HepG2 (cell line): Measurements from ENCODE around the gene RTN3. TPM values are rescaled to one million over a fixed set of nuclear protein-coding genes. Genes with fewer than 3 reads are reported as not detected.
A peak's percentile ranks its signal among the peaks of the same experiment; 100 is the strongest.

Experiments
- GTF2F1 ChIP-seq: fragments of 150-350 bp; IDR thresholded peaks from 2 replicates; pipeline ENCODE4 v1.6.1; 2014; ENCODE audit warnings: low read length
- HOXD1 ChIP-seq: sonication (generic); formaldehyde crosslinking; IDR thresholded peaks from 2 replicates; pipeline ENCODE4 v1.5.0; 2020; ENCODE audit warnings: missing genetic modification reagents
- JUND ChIP-seq: sonication (generic); formaldehyde crosslinking; IDR thresholded peaks from 2 replicates; pipeline ENCODE4 v1.8.0; 2022; ENCODE audit warnings: mild to moderate bottlenecking, missing genetic modification reagents
- KDM4B ChIP-seq: sonication (generic); formaldehyde crosslinking; IDR thresholded peaks from 2 replicates; pipeline ENCODE4 v1.4.0; 2020; ENCODE audit warnings: missing genetic modification reagents
- MTA3 ChIP-seq: sonication (generic); formaldehyde crosslinking; IDR thresholded peaks from 2 replicates; pipeline ENCODE4 v1.4.0; 2020; ENCODE audit warnings: missing genetic modification reagents
- NFIC ChIP-seq: IDR thresholded peaks from 2 replicates; pipeline ENCODE4 v1.6.1; 2012; ENCODE audit warnings: mild to moderate bottlenecking, low read length, inconsistent platforms
- PAWR ChIP-seq: sonication (generic); formaldehyde crosslinking; IDR thresholded peaks from 2 replicates; pipeline ENCODE4 v1.4.0; 2020; ENCODE audit warnings: missing genetic modification reagents, mild to moderate bottlenecking, borderline replicate concordance
- PLRG1 ChIP-seq: fragments of 450-650 bp; conservative IDR thresholded peaks from 2 replicates; pipeline ENCODE4 v1.6.1; 2016
- REL ChIP-seq: sonication (generic); formaldehyde crosslinking; conservative IDR thresholded peaks from 2 replicates; pipeline ENCODE4 v1.8.0; 2022; ENCODE audit warnings: mild to moderate bottlenecking, missing genetic modification reagents, moderate library complexity
- TGIF2 ChIP-seq: IDR thresholded peaks from 2 replicates; pipeline ENCODE4 v1.6.1; 2016; ENCODE audit warnings: control low read depth, missing compliant biosample characterization
- U2AF2 ChIP-seq: fragments of 200-400 bp; formaldehyde crosslinking; IDR thresholded peaks from 2 replicates; pipeline ENCODE4 v1.6.1; 2017; ENCODE audit warnings: low read depth, mild to moderate bottlenecking, low read length
- ZBTB3 ChIP-seq: sonication (generic); formaldehyde crosslinking; IDR thresholded peaks from 2 replicates; pipeline ENCODE4 v1.4.0; 2020; ENCODE audit warnings: low read depth, mild to moderate bottlenecking, moderate library complexity, missing genetic modification reagents, borderline replicate concordance
- ZMYM3 ChIP-seq: sonication (generic); formaldehyde crosslinking; IDR thresholded peaks from 2 replicates; pipeline ENCODE4 v1.5.1; 2020; ENCODE audit warnings: mild to moderate bottlenecking, missing genetic modification reagents
- ZNF101 ChIP-seq: sonication (generic); formaldehyde crosslinking; IDR thresholded peaks from 2 replicates; pipeline ENCODE4 v1.4.0; 2020; ENCODE audit warnings: mild to moderate bottlenecking, low read depth, missing genetic modification reagents, borderline replicate concordance
- ZNF432 ChIP-seq: sonication (generic); formaldehyde crosslinking; IDR thresholded peaks from 2 replicates; pipeline ENCODE4 v1.5.0; 2020; ENCODE audit warnings: missing genetic modification reagents, mild to moderate bottlenecking, borderline replicate concordance
- ZNF737 ChIP-seq: sonication (generic); formaldehyde crosslinking; IDR thresholded peaks from 2 replicates; pipeline ENCODE4 v1.5.0; 2020; ENCODE audit warnings: missing genetic modification reagents, mild to moderate bottlenecking, borderline replicate concordance
- ZNF746 ChIP-seq: sonication (generic); formaldehyde crosslinking; IDR thresholded peaks from 2 replicates; pipeline ENCODE4 v1.8.0; 2022; ENCODE audit warnings: mild to moderate bottlenecking, missing genetic modification reagents
- ZSCAN30 ChIP-seq: sonication (generic); formaldehyde crosslinking; IDR thresholded peaks from 2 replicates; pipeline ENCODE4 v1.5.0; 2020; ENCODE audit warnings: mild to moderate bottlenecking, missing genetic modification reagents
- ZZZ3 ChIP-seq: sonication (generic); formaldehyde crosslinking; IDR thresholded peaks from 2 replicates; pipeline ENCODE4 v1.4.0; 2020; ENCODE audit warnings: missing genetic modification reagents, mild to moderate bottlenecking, borderline replicate concordance
- polyA plus RNA-seq, 8 experiments: library from polyadenylated mRNA; depleted of rRNA in 3 of 8; stranded (reverse) in 7 of 8; unstranded in 1 of 8; fragments of >200 nt; fragmentation: Illumina TruSeq in 4 of 8; extraction: Trizol in 4 of 8; gene quantifications; 2 replicates each; pipeline versions ENCODE4 v1.2.1 to v1.2.3, GENCODE V29; 2011 to 2016; ENCODE audit warnings: low read depth in 4 of 8, missing spikeins in 1 of 8, mixed read lengths in 1 of 8; ENCODE audit not compliant: insufficient read depth in 1 of 8
- total RNA-seq, 5 experiments: library from RNA; depleted of rRNA; stranded (reverse); fragments of >200 nt; fragmentation: Illumina TruSeq; extraction: Trizol; gene quantifications; 2 replicates each; pipeline ENCODE4 v1.2.3, GENCODE V29; 2016; ENCODE audit warnings: low read depth in 1 of 5
- TF ChIP-seq, protein P1 (sequence below): sonication (generic); formaldehyde crosslinking; IDR thresholded peaks from 2 replicates; pipeline ENCODE4 v1.8.1; 2023; ENCODE audit warnings: mild to moderate bottlenecking, missing genetic modification reagents
- TF ChIP-seq, protein P2 (sequence below): sonication (generic); formaldehyde crosslinking; IDR thresholded peaks from 2 replicates; pipeline ENCODE4 v1.4.0; 2020; ENCODE audit warnings: mild to moderate bottlenecking, missing genetic modification reagents
- TF ChIP-seq, protein P3 (sequence below): sonication (generic); formaldehyde crosslinking; IDR thresholded peaks from 2 replicates; pipeline ENCODE4 v1.8.1; 2023; ENCODE audit warnings: missing genetic modification reagents, inconsistent platforms, borderline replicate concordance
- TF ChIP-seq, protein P4 (sequence below): sonication (generic); formaldehyde crosslinking; conservative IDR thresholded peaks from 2 replicates; pipeline ENCODE4 v1.8.0; 2022; ENCODE audit warnings: mild to moderate bottlenecking, moderate library complexity, missing genetic modification reagents
- TF ChIP-seq, protein P5 (sequence below): sonication (generic); formaldehyde crosslinking; IDR thresholded peaks from 2 replicates; pipeline ENCODE4 v1.4.0; 2020; ENCODE audit warnings: mild to moderate bottlenecking, missing genetic modification reagents, borderline replicate concordance

RTN3 gene
- total and polyA plus RNA-seq, 2 of the 13 experiments (the other 11 are each of a cell fraction or from before 2014, with no cell fraction given), result 32.2 to 41.1 TPM

DNA sequence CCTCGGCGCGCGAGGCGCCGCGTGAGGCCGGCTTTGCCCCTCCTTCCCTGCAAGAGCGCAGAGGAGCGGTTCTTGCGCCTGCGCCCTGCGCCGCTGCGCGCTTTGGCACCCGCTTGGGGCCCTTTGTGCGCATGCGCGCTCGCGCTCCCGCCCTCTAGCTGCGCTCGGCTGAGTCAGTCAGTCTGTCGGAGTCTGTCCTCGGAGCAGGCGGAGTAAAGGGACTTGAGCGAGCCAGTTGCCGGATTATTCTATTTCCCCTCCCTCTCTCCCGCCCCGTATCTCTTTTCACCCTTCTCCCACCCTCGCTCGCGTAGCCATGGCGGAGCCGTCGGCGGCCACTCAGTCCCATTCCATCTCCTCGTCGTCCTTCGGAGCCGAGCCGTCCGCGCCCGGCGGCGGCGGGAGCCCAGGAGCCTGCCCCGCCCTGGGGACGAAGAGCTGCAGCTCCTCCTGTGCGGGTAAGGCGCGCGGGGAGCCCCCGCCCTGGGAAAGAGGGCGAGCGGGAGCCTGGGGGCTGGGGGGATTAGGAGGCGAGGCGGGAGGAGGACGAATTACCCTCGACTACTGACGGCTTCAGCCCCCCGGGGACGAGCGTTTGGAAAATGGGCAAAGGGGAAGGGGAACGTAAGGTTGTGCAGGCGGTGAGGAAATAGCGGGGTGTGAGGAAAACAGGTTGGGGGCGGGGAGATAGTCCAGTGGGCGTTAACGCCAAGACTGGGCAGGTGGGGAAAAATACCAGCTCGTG, at the start of gene RTN3 (continued):
- TF ChIP-seq, protein P1, sequence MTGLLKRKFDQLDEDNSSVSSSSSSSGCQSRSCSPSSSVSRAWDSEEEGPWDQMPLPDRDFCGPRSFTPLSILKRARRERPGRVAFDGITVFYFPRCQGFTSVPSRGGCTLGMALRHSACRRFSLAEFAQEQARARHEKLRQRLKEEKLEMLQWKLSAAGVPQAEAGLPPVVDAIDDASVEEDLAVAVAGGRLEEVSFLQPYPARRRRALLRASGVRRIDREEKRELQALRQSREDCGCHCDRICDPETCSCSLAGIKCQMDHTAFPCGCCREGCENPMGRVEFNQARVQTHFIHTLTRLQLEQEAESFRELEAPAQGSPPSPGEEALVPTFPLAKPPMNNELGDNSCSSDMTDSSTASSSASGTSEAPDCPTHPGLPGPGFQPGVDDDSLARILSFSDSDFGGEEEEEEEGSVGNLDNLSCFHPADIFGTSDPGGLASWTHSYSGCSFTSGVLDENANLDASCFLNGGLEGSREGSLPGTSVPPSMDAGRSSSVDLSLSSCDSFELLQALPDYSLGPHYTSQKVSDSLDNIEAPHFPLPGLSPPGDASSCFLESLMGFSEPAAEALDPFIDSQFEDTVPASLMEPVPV, result no peak
- TF ChIP-seq ZMYM3 (CRISPR knock-in tag) (0 out of 2 replicates have a peak, but pooled peaks have one; percentile 24), ZNF432 (CRISPR knock-in tag) (no peak), KDM4B (CRISPR knock-in tag) (no peak), ZNF101 (no peak), U2AF2 (no peak), MTA3 (CRISPR knock-in tag) (no peak), ZSCAN30 (no peak), PAWR (CRISPR knock-in tag) (no peak), ZNF746 (CRISPR knock-in tag) (0 out of 2 replicates have a peak, but pooled peaks have one; percentile 43), ZZZ3 (CRISPR knock-in tag) (no peak), TGIF2 (CRISPR knock-in tag) (peak; percentile 61; the same call in 1 of the 2 replicates), JUND (no peak), ZNF737 (CRISPR knock-in tag) (no peak), NFIC (no peak), ZBTB3 (0 out of 2 replicates have a peak, but pooled peaks have one; percentile 26), PLRG1 (no peak), GTF2F1 (no peak), REL (CRISPR knock-in tag) (no peak), HOXD1 (CRISPR knock-in tag) (peak; percentile 35; the same call in 1 of the 2 replicates)
- TF ChIP-seq, protein P2, sequence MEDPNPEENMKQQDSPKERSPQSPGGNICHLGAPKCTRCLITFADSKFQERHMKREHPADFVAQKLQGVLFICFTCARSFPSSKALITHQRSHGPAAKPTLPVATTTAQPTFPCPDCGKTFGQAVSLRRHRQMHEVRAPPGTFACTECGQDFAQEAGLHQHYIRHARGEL (CRISPR knock-in tag), result 0 out of 2 replicates have a peak, but pooled peaks have one; percentile 53
- TF ChIP-seq, protein P3, sequence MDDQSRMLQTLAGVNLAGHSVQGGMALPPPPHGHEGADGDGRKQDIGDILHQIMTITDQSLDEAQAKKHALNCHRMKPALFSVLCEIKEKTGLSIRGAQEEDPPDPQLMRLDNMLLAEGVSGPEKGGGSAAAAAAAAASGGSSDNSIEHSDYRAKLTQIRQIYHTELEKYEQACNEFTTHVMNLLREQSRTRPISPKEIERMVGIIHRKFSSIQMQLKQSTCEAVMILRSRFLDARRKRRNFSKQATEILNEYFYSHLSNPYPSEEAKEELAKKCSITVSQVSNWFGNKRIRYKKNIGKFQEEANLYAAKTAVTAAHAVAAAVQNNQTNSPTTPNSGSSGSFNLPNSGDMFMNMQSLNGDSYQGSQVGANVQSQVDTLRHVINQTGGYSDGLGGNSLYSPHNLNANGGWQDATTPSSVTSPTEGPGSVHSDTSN, result peak; percentile 81; the same call in 1 of the 2 replicates
- TF ChIP-seq, protein P4, sequence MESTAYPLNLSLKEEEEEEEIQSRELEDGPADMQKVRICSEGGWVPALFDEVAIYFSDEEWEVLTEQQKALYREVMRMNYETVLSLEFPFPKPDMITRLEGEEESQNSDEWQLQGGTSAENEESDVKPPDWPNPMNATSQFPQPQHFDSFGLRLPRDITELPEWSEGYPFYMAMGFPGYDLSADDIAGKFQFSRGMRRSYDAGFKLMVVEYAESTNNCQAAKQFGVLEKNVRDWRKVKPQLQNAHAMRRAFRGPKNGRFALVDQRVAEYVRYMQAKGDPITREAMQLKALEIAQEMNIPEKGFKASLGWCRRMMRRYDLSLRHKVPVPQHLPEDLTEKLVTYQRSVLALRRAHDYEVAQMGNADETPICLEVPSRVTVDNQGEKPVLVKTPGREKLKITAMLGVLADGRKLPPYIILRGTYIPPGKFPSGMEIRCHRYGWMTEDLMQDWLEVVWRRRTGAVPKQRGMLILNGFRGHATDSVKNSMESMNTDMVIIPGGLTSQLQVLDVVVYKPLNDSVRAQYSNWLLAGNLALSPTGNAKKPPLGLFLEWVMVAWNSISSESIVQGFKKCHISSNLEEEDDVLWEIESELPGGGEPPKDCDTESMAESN, result peak; percentile 79
- TF ChIP-seq, protein P5, sequence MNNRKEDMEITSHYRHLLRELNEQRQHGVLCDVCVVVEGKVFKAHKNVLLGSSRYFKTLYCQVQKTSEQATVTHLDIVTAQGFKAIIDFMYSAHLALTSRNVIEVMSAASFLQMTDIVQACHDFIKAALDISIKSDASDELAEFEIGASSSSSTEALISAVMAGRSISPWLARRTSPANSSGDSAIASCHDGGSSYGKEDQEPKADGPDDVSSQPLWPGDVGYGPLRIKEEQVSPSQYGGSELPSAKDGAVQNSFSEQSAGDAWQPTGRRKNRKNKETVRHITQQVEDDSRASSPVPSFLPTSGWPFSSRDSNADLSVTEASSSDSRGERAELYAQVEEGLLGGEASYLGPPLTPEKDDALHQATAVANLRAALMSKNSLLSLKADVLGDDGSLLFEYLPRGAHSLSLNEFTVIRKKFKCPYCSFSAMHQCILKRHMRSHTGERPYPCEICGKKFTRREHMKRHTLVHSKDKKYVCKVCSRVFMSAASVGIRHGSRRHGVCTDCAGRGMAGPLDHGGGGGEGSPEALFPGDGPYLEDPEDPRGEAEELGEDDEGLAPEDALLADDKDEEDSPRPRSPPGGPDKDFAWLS, result no peak
